NB4 (cell line): Measurements from ENCODE around the gene ST8SIA1.

Experiments
- MYC ChIP-seq: IDR thresholded peaks from 2 replicates; pipeline ENCODE4 v1.6.1; 2011; ENCODE audit warnings: low read depth, low read length
- POLR2A ChIP-seq: IDR thresholded peaks from 2 replicates; pipeline ENCODE4 v1.6.1; 2011; ENCODE audit warnings: mild to moderate bottlenecking; ENCODE audit not compliant: insufficient read length; ENCODE audit errors: extremely low read depth
- TF ChIP-seq, protein P1 (sequence below): IDR thresholded peaks from one replicate; pipeline ENCODE4 v1.5.1; 2012; ENCODE audit warnings: low read depth, low read length

DNA sequence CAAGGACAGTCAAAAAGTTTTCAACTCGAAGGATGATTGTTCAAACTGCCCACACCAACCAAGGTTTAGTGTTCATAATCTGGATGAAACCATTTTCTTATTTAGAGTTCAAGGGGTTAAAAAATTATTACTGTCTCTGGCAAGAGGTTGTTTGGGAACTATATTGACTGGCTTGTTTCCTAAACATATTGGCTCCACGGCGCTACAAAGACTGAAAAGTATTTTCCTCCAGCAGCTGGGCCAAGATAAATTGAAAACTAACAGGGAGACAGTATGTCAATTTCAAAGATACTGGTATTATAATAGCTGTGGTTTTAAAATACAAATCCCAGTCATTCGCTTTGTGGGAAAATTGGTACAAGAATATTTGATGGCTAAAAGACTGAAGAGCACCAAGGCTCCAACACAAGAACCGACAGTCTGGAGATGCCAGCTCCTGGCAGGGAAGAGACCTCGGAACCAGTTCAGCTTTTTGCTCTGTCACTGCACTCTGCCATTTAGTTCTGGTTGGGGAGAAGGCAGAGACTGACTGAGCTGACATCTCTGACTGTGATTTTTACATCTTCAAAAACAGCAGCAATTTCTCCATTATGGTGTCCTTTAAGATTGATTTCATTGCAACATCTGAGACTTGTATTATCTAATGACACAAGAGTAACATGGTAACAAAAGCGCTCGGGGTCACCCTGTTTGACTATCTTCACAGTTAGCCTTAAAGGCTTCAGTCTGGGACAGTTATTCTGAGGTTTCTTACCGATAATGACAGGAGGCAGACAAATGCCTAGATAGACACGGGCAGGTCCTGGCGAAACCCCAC is 62.0 kb downstream of the ST8SIA1 start:
- TF ChIP-seq POLR2A (no peak), MYC (no peak)
- TF ChIP-seq, protein P1, sequence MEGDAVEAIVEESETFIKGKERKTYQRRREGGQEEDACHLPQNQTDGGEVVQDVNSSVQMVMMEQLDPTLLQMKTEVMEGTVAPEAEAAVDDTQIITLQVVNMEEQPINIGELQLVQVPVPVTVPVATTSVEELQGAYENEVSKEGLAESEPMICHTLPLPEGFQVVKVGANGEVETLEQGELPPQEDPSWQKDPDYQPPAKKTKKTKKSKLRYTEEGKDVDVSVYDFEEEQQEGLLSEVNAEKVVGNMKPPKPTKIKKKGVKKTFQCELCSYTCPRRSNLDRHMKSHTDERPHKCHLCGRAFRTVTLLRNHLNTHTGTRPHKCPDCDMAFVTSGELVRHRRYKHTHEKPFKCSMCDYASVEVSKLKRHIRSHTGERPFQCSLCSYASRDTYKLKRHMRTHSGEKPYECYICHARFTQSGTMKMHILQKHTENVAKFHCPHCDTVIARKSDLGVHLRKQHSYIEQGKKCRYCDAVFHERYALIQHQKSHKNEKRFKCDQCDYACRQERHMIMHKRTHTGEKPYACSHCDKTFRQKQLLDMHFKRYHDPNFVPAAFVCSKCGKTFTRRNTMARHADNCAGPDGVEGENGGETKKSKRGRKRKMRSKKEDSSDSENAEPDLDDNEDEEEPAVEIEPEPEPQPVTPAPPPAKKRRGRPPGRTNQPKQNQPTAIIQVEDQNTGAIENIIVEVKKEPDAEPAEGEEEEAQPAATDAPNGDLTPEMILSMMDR = no peak
